KMS-11 (cell line): Measurements from ENCODE around the gene KLF3.

Experiments
- H2AFZ ChIP-seq: fragments of 200-600 bp; sonication (generic); 2 replicates; pipeline ENCODE4 v1.6.1; 2016; ENCODE audit warnings: antibody characterized with exemption, mixed run types, low read depth
- H3K27ac ChIP-seq: fragments of 200-600 bp; sonication (generic); 2 replicates; pipeline ENCODE4 v1.6.1; 2016; ENCODE audit warnings: mild to moderate bottlenecking, mixed run types
- H3K27me3 ChIP-seq: fragments of 200-600 bp; sonication (generic); 2 replicates; pipeline ENCODE4 v1.6.1; 2017; ENCODE audit warnings: mild to moderate bottlenecking, low read depth, mixed run types, moderate library complexity; ENCODE audit not compliant: insufficient read depth
- H3K36me3 ChIP-seq: fragments of 200-600 bp; sonication (generic); 2 replicates; pipeline ENCODE4 v1.6.1; 2017; ENCODE audit warnings: mild to moderate bottlenecking, mixed run types; ENCODE audit not compliant: insufficient read depth
- H3K4me1 ChIP-seq: fragments of 200-600 bp; sonication (generic); 2 replicates; pipeline ENCODE4 v1.6.1; 2016; ENCODE audit warnings: mild to moderate bottlenecking, low read depth, mixed run types; ENCODE audit not compliant: poor library complexity, severe bottlenecking
- H3K4me2 ChIP-seq: fragments of 200-600 bp; sonication (generic); 2 replicates; pipeline ENCODE4 v1.7.0; 2016; ENCODE audit warnings: mild to moderate bottlenecking, mixed run types
- H3K4me3 ChIP-seq: fragments of 200-600 bp; sonication (generic); IDR thresholded peaks from 2 replicates; pipeline ENCODE4 v1.6.1; 2017; ENCODE audit warnings: low read depth, low read length, mixed read lengths; ENCODE audit not compliant: insufficient read depth
- H3K79me2 ChIP-seq: fragments of 200-600 bp; sonication (generic); 2 replicates; pipeline ENCODE4 v1.6.1; 2016; ENCODE audit warnings: low read depth, mixed run types; ENCODE audit not compliant: insufficient read depth
- H3K9ac ChIP-seq: fragments of 200-600 bp; sonication (generic); 2 replicates; pipeline ENCODE4 v1.6.1; 2016; ENCODE audit warnings: mild to moderate bottlenecking, mixed run types
- H4K20me1 ChIP-seq: fragments of 200-600 bp; sonication (generic); 2 replicates; pipeline ENCODE4 v1.6.1; 2016; ENCODE audit warnings: mild to moderate bottlenecking, mixed run types; ENCODE audit not compliant: insufficient read depth
- TF ChIP-seq, protein P1 (sequence below): fragments of 200-600 bp; sonication (generic); conservative IDR thresholded peaks from 2 replicates; pipeline ENCODE4 v1.6.1; 2017; ENCODE audit warnings: low read depth, mild to moderate bottlenecking, antibody characterized with exemption, low read length, moderate library complexity, mixed read lengths

The KLF3 gene

GRCh38 chr4:38745881-38746280, 81.9 kb downstream of the KLF3 start:
- H3K9ac ChIP-seq: no peak overlapping the region
- H2AFZ ChIP-seq: no peak overlapping the region
- no peak overlapping the region for H3K4me2 ChIP-seq
- H3K79me2 ChIP-seq: no peaks in the 10 kb centered on the region
- no peaks in the 10 kb centered on the region for H4K20me1 ChIP-seq
- H3K4me1 ChIP-seq: no peaks in the 10 kb centered on the region
- no peak overlapping the region for H3K27ac ChIP-seq
- H3K36me3 ChIP-seq: no peaks in the 10 kb centered on the region
- TF ChIP-seq, protein P1, sequence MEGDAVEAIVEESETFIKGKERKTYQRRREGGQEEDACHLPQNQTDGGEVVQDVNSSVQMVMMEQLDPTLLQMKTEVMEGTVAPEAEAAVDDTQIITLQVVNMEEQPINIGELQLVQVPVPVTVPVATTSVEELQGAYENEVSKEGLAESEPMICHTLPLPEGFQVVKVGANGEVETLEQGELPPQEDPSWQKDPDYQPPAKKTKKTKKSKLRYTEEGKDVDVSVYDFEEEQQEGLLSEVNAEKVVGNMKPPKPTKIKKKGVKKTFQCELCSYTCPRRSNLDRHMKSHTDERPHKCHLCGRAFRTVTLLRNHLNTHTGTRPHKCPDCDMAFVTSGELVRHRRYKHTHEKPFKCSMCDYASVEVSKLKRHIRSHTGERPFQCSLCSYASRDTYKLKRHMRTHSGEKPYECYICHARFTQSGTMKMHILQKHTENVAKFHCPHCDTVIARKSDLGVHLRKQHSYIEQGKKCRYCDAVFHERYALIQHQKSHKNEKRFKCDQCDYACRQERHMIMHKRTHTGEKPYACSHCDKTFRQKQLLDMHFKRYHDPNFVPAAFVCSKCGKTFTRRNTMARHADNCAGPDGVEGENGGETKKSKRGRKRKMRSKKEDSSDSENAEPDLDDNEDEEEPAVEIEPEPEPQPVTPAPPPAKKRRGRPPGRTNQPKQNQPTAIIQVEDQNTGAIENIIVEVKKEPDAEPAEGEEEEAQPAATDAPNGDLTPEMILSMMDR: no peak
- no peak overlapping the region for H3K4me3 ChIP-seq
- no peaks in the 10 kb centered on the region for H3K27me3 ChIP-seq

DNA sequence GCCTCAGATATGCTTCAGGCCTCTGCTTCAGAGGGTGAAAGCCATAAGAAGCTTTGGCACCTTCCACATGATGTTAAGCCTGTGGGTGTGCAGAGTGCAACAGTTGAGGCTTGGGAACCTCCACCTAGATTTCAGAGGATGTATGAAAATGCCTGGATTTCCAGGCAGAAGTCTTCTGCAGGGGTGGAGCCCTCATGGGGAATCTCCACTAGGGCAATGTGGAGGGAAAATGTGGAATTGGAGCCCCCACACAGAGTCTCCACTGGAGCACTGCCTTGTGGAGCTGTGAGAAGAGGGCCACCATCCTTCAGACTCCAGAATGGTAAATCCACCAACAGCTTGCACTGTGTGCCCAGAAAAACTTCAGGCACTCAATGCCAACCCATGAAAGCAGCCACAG, 83.6 kb downstream of the KLF3 start:
- TF ChIP-seq, protein P1: no peak
- H3K4me2 ChIP-seq: no peak overlapping the region
- no peak overlapping the region for H3K27ac ChIP-seq
- H3K4me3 ChIP-seq: no peak overlapping the region
- H3K4me1 ChIP-seq: no peaks in the 10 kb centered on the region
- no peak overlapping the region for H2AFZ ChIP-seq
- no peaks in the 10 kb centered on the region for H3K27me3 ChIP-seq
- no peak overlapping the region for H3K9ac ChIP-seq
- H3K79me2 ChIP-seq: no peaks in the 10 kb centered on the region
- no peaks in the 10 kb centered on the region for H4K20me1 ChIP-seq
- H3K36me3 ChIP-seq: no peaks in the 10 kb centered on the region

GRCh38 chr4:38749336-38749735, 85.3 kb downstream of the KLF3 start:
- TF ChIP-seq, protein P1: no peak

More at GRCh38 chr4:38749336-38749735, 85.3 kb downstream of the KLF3 start:
- H3K4me1 ChIP-seq: no peaks in the 10 kb centered on the region
- no peak overlapping the region for H3K9ac ChIP-seq
- no peak overlapping the region for H3K4me3 ChIP-seq
- H3K27me3 ChIP-seq: no peaks in the 10 kb centered on the region
- no peaks in the 10 kb centered on the region for H3K36me3 ChIP-seq
- H2AFZ ChIP-seq: no peak overlapping the region
- H3K27ac ChIP-seq: no peak overlapping the region
- H3K79me2 ChIP-seq: no peaks in the 10 kb centered on the region
- H3K4me2 ChIP-seq: no peak overlapping the region
- H4K20me1 ChIP-seq: no peaks in the 10 kb centered on the region
